Breast epithelium (tissue), 3 donors: ENCODE measurements around the gene RNASE2.

Experiments
- POLR2A ChIP-seq: fragments of 450-650 bp; IDR thresholded peaks from one replicate; pipeline ENCODE4 v1.6.1; 2016; ENCODE audit warnings: antibody characterized with exemption, mild to moderate bottlenecking, moderate library complexity
- POLR2AphosphoS5 ChIP-seq, 3 donors: sonication (generic); formaldehyde crosslinking; IDR thresholded peaks; one replicate each; pipeline ENCODE4 v1.6.1; 2017; ENCODE audit warnings: antibody characterized with exemption in 3 of 3
- TF ChIP-seq, protein P1 (sequence below), 3 donors: fragments of 450-650 bp; IDR thresholded peaks; one replicate each; pipeline ENCODE4 v1.5.1; 2016 to 2017; ENCODE audit warnings: antibody characterized with exemption in 3 of 3, mild to moderate bottlenecking in 3 of 3, moderate library complexity in 3 of 3

DNA sequence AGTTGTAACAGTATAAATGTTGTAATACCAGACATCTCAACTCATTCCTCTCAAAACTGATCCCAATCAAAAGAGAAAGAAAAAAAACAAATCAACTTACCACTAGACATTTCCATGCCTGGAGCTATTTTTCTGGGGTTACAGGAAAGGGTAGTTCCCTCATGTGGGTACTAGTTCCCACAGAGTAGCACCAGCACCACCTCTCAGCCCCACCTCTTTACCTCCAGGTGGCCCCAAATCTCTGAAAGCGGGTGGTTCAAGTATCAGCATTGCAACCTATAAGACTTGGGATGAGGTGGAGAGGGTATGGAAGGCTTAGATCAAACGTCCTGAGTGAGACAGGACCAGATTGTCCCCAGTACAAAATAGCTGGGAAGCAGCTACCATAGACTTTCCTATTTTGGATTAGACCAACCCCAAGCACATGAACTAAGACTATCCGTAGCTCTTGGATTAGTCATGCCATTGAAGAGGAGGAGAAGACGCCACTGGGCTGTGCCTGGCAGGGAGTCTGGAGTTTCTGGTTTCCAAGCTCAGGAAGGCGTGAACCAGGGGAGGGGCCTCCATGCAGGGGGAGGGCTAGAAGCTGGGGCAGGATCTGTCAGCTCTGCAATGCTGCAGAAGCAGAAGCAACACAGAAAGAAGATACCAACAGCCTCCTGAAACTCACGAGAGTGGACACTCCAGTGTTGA, 43.5 kb downstream of the RNASE2 start, which contains the start of gene SLC39A2:
- no peak for TF ChIP-seq POLR2AphosphoS5 (IDR thresholded peaks at IDR 0.05)
- TF ChIP-seq, protein P1, sequence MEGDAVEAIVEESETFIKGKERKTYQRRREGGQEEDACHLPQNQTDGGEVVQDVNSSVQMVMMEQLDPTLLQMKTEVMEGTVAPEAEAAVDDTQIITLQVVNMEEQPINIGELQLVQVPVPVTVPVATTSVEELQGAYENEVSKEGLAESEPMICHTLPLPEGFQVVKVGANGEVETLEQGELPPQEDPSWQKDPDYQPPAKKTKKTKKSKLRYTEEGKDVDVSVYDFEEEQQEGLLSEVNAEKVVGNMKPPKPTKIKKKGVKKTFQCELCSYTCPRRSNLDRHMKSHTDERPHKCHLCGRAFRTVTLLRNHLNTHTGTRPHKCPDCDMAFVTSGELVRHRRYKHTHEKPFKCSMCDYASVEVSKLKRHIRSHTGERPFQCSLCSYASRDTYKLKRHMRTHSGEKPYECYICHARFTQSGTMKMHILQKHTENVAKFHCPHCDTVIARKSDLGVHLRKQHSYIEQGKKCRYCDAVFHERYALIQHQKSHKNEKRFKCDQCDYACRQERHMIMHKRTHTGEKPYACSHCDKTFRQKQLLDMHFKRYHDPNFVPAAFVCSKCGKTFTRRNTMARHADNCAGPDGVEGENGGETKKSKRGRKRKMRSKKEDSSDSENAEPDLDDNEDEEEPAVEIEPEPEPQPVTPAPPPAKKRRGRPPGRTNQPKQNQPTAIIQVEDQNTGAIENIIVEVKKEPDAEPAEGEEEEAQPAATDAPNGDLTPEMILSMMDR (IDR thresholded peaks at IDR 0.05): no peak
- no peak for TF ChIP-seq POLR2A
